Adrenal gland (tissue), 12 donors: ENCODE results near the gene GSTA3. TPM values are rescaled to one million over a fixed set of nuclear protein-coding genes. Genes with fewer than 3 reads are reported as not detected.
"Not testable (repeated sequence)": the region's sequence is repeated elsewhere in the genome, so short reads cannot be mapped to it uniquely, and the experiment has no call there.

Experiments used
- DNase-seq, 7 donors: peaks; one replicate each; pipeline ENCODE4 v3.0.0-alpha.2; 2019 to 2020
- H3K27ac ChIP-seq, 5 donors: fragments of 200-600 bp; sonication (generic) in 4 of 5; 1 replicate in 3 of 5; 2 replicates in 2 of 5; pipeline versions ENCODE4 v1.5.1 to v1.8.0; 2016 to 2020; ENCODE audit warnings: mild to moderate bottlenecking in 1 of 5
- H3K27me3 ChIP-seq: fragments of 200-600 bp; 2 replicates; pipeline ENCODE4 v1.8.0; 2021
- H3K36me3 ChIP-seq, 2 donors: fragments of 200-600 bp; replicated peaks in 1 of 2; 1 replicate in 1 of 2; 2 replicates in 1 of 2; pipeline versions ENCODE4 v1.5.1 to v1.8.0; 2018 to 2022
- H3K4me1 ChIP-seq, 2 donors: fragments of 200-600 bp; replicated peaks in 1 of 2; 1 replicate in 1 of 2; 2 replicates in 1 of 2; pipeline versions ENCODE4 v1.5.1 to v1.8.0; 2018 to 2021
- H3K4me3 ChIP-seq, 4 donors: fragments of 200-600 bp; sonication (generic) in 3 of 4; one replicate each; pipeline ENCODE4 v1.5.1; 2016 to 2018
- H3K9me3 ChIP-seq, 3 donors: fragments of 200-600 bp; sonication (generic) in 1 of 3; replicated peaks in 1 of 3; 1 replicate in 2 of 3; 2 replicates in 1 of 3; pipeline versions ENCODE4 v1.5.1 to v1.8.0; 2016 to 2021
- POLR2A ChIP-seq, 2 donors: fragments of 450-650 bp; IDR thresholded peaks; one replicate each; pipeline ENCODE4 v1.6.1; 2017; ENCODE audit warnings: antibody characterized with exemption in 2 of 2, mild to moderate bottlenecking in 2 of 2, moderate library complexity in 1 of 2
- WGBS, 4 donors: extraction: QIAGEN DNeasy Blood & Tissue Kit in 2 of 4; methylation state at CpG; one replicate each; pipeline versions ENCODE4 v1.1.5 to v1.1.7; 2013 to 2017; 5-methylcytosine and 5-hydroxymethylcytosine counted together
- intact Hi-C, 2 donors: fragments of 100-400 bp; cut with DNase I; formaldehyde crosslinking; loops; one replicate each; pipeline versions ENCODE4 v1.14.1 to v1.15.0; 2022 to 2023
- polyA plus RNA-seq, 3 donors: library from polyadenylated mRNA; stranded (reverse); fragments of 200-250 nt in 2 of 3; fragments of 350-450 nt in 1 of 3; fragmentation: Illumina TruSeq in 1 of 3; extraction: RNeasy Lipid Tissue Mini Kit (QIAGEN cat#74804) in 1 of 3; gene quantifications; one replicate each; pipeline ENCODE4 v1.2.3, GENCODE V29; 2013 to 2014
- total RNA-seq, 9 donors: library from RNA; depleted of rRNA in 4 of 9; stranded (reverse); fragments of >200 nt in 4 of 9; fragments of 120-200 nt in 1 of 9; fragmentation: NEBNext Ultra II Directional in 1 of 9; extraction: Animal tissue kit (Norgen Biotek cat#: 25700) in 1 of 9; gene quantifications; one replicate each; pipeline versions ENCODE4 v1.1.0 to v1.2.4, GENCODE V29; 2013 to 2023
- TF ChIP-seq, protein P1 (sequence below), 6 experiments: fragments of 450-650 bp in 4 of 6; fragments of 200-600 bp in 2 of 6; sonication (generic) in 1 of 6; IDR thresholded peaks; 1 replicate in 5 of 6; 2 replicates in 1 of 6; pipeline versions ENCODE4 v1.5.1 to v1.8.0; 2016 to 2021; ENCODE audit warnings: antibody characterized with exemption in 6 of 6, mild to moderate bottlenecking in 2 of 6, moderate library complexity in 1 of 6
- donor health status: healthy with polysubstance abuse.
- donor health status: Bipolar disorder and iron deficiency.
- donor health status: DM: yes; HTN: yes; CAD: no.
- donor health status: DM: no; HTN: no; CAD: no.
- donor health status: DM: no; HTN: no; CAD: no.
- donor health status: DM: yes; HTN: yes; CAD: no.

The GSTA3 gene
- total and polyA plus RNA-seq, 12 donors, result 8.1 to 431 (median 43.0) TPM

DNA sequence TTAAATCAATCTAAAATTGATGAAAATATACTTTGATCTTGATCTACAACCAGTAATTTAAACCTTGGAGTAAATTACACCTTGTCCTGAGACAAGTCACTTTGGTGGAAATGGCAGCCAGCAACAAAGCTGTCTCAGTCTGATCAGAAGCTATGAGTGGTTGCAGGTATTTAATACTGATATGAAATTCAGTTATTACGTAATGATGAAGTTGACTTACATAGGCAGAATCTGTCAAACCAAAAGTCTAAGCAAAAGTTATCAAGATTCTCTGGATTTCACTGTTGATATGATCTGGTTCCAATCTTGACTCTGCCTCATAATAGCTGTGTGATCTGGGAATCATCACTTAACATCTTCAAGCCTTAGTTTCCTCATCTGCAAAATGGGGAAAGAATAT lies 41.3 kb downstream of the GSTA3 start:
- WGBS, 4 donors, result 80 to 100% (median 95%) methylated on average over 1 of the region's 1 CpG
- Histone ChIP-seq H3K36me3 (no peaks in the 10 kb centered on the region), H3K4me1 (peaks cover 0 to 5% of the 10 kb centered on the region in 2 donors), H3K9me3 (no peaks in the 10 kb centered on the region), H3K4me3 (no peak overlapping the region), H3K27me3 (no peaks in the 10 kb centered on the region), H3K27ac (no peak overlapping the region)
- TF ChIP-seq POLR2A (IDR thresholded peaks at IDR 0.05), result no peak
- TF ChIP-seq, protein P1, sequence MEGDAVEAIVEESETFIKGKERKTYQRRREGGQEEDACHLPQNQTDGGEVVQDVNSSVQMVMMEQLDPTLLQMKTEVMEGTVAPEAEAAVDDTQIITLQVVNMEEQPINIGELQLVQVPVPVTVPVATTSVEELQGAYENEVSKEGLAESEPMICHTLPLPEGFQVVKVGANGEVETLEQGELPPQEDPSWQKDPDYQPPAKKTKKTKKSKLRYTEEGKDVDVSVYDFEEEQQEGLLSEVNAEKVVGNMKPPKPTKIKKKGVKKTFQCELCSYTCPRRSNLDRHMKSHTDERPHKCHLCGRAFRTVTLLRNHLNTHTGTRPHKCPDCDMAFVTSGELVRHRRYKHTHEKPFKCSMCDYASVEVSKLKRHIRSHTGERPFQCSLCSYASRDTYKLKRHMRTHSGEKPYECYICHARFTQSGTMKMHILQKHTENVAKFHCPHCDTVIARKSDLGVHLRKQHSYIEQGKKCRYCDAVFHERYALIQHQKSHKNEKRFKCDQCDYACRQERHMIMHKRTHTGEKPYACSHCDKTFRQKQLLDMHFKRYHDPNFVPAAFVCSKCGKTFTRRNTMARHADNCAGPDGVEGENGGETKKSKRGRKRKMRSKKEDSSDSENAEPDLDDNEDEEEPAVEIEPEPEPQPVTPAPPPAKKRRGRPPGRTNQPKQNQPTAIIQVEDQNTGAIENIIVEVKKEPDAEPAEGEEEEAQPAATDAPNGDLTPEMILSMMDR (IDR thresholded peaks at IDR 0.05), result no peak
- intact Hi-C loops, result no loop called here
- no peak for DNase-seq

- H3K27me3 ChIP-seq, H3K4me1 ChIP-seq, intact Hi-C loops, H3K9me3 ChIP-seq, H3K4me3 ChIP-seq, H3K36me3 ChIP-seq, DNase-seq, H3K27ac ChIP-seq: not testable (repeated sequence)
- 89 to 100% (median 94%) methylated on average over 1 to 7 of the region's 7 CpGs for WGBS, 4 donors
Measured at GRCh38 chr6:52861151-52861550, 48.3 kb downstream of the GSTA3 start.

GRCh38 chr6:52858416-52858815 lies 51.1 kb downstream of the GSTA3 start:
- intact Hi-C loops, result no loop called here
- H3K27ac ChIP-seq, result no peak overlapping the region
- 88 to 94% (median 91%) methylated on average over 4 of the region's 4 CpGs for WGBS, 4 donors
- TF ChIP-seq POLR2A (IDR thresholded peaks at IDR 0.05), result no peak
- TF ChIP-seq, protein P1 (IDR thresholded peaks at IDR 0.05), result no peak
- no peak overlapping the region for H3K4me3 ChIP-seq
- no peak for DNase-seq
- H3K9me3 ChIP-seq, result no peaks in the 10 kb centered on the region
- H3K4me1 ChIP-seq, result no peaks in the 10 kb centered on the region
- no peaks in the 10 kb centered on the region for H3K27me3 ChIP-seq
- H3K36me3 ChIP-seq, result no peaks in the 10 kb centered on the region

DNA sequence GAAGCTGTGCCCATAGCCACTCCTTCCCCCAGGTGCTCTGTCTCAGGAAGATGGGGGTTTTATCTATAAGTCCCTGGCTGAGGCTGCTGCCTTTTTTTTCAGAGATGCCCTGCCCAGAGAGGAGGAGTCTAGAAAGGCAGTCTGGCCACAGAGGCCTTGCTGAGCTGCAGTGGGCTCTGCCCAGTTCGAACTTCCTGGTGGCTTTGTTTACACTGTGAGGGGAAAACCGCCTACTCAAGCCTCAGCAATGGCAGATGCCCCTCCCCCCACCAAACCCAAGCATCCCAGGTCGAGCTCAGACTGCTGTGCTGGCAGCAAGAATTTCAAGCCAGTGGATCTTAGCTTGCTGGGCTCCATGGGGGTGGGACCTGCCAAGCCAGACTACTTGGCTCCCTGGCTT lies 53.4 kb downstream of the GSTA3 start:
- H3K4me3 ChIP-seq, intact Hi-C loops, H3K27me3 ChIP-seq, H3K4me1 ChIP-seq, H3K9me3 ChIP-seq, H3K36me3 ChIP-seq, H3K27ac ChIP-seq, DNase-seq: not testable (repeated sequence)
- 30 to 65% (median 35%) methylated on average over 2 to 3 of the region's 3 CpGs for WGBS, 4 donors

DNA sequence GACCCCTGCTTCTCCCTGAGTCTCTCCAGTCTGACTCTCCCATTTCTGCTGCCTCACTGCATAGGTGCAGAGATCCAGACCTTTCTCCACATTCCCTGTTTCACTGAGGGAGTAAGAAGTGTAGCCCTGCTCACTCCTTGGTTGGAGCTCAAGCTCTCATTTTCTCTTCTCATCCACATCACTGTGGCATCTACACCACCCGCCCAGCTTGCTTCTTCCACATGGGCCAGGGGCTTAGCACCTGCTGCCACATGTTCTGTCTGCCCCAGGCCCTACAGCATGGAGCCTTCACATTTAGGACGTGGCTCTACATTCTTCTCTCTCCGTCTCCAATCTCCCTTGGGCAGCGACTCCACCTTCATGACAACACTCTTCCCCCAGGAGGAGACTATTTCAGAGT lies 60.4 kb downstream of the GSTA3 start:
- no peaks in the 10 kb centered on the region for H3K36me3 ChIP-seq
- intact Hi-C loops, result no loop called here
- TF ChIP-seq, protein P1 (IDR thresholded peaks at IDR 0.05), result no peak
- TF ChIP-seq POLR2A (IDR thresholded peaks at IDR 0.05), result no peak
- H3K9me3 ChIP-seq, result no peaks in the 10 kb centered on the region
- no peaks in the 10 kb centered on the region for H3K27me3 ChIP-seq
- H3K4me3 ChIP-seq, result no peak overlapping the region
- 91 to 94% (median 92%) methylated on average over 4 of the region's 4 CpGs for WGBS, 4 donors
- H3K27ac ChIP-seq, result no peak overlapping the region
- no peaks in the 10 kb centered on the region for H3K4me1 ChIP-seq
- DNase-seq, result no peak

Other genes with a start within 250 kb of the GSTA3 start
- gene TMEM14A, start 238.6 kb downstream of the GSTA3 start, total RNA-seq, result 10 to 100 TPM; 26.7 to 70.9 (median 51.4) TPM
- gene TMEM14A, start 238.6 kb downstream of the GSTA3 start, polyA plus RNA-seq, result 10 to 100 TPM; 12.9 to 63.2 (median 25.1) TPM
- 1 to 10 TPM in 8 of 9 donors, under 1 TPM in 1; 0.46 to 4.9 (median 1.9) TPM for gene GSTA2, start 146.2 kb downstream of the GSTA3 start, total RNA-seq
- gene GSTA2, start 146.2 kb downstream of the GSTA3 start, polyA plus RNA-seq, result 1 to 10 TPM in 2 of 3 donors, under 1 TPM in 1; 0.32 to 8.4 (median 2.0) TPM
- 1,000 to 10,000 TPM in 4 of 9 donors, 100 to 1,000 TPM in 5; 185 to 5,177 (median 650) TPM for gene GSTA1, start 105.9 kb downstream of the GSTA3 start, total RNA-seq
- gene GSTA1, start 105.9 kb downstream of the GSTA3 start, polyA plus RNA-seq, result 1,000 to 10,000 TPM in 2 of 3 donors, 100 to 1,000 TPM in 1; 118 to 3,206 (median 1,070) TPM
- not detected for gene GSTA5, start 68.9 kb downstream of the GSTA3 start, total RNA-seq
- gene GSTA5, start 68.9 kb downstream of the GSTA3 start, polyA plus RNA-seq, result not detected
- 1,000 to 10,000 TPM in 1 of 9 donors, 100 to 1,000 TPM in 8; 165 to 1,013 (median 404) TPM for gene GSTA4, start 85.6 kb upstream of the GSTA3 start, total RNA-seq
- gene GSTA4, start 85.6 kb upstream of the GSTA3 start, polyA plus RNA-seq, result 1,000 to 10,000 TPM in 1 of 3 donors, 100 to 1,000 TPM in 2; 144 to 1,199 (median 302) TPM
- 10 to 100 TPM; 25.3 to 71.1 (median 44.9) TPM for gene CILK1, start 152.1 kb upstream of the GSTA3 start, total RNA-seq
- 10 to 100 TPM; 11.7 to 52.7 (median 12.1) TPM for gene CILK1, start 152.1 kb upstream of the GSTA3 start, polyA plus RNA-seq
- 100 to 1,000 TPM in 8 of 9 donors, 10 to 100 TPM in 1; 42.7 to 396 (median 150) TPM for gene FBXO9, start 155.7 kb upstream of the GSTA3 start, total RNA-seq
- gene FBXO9, start 155.7 kb upstream of the GSTA3 start, polyA plus RNA-seq, result 100 to 1,000 TPM in 1 of 3 donors, 10 to 100 TPM in 2; 60.1 to 176 (median 60.8) TPM
- gene GCM1, start 239.1 kb upstream of the GSTA3 start, total RNA-seq, result under 1 TPM in 1 of 9 donors, not detected in 8; 0.35 TPM
- under 1 TPM in 2 of 3 donors, not detected in 1; 0.03 to 0.07 TPM for gene GCM1, start 239.1 kb upstream of the GSTA3 start, polyA plus RNA-seq